GM23338 (cell line): Measurements from ENCODE around the gene ADM2. TPM values are rescaled to one million over a fixed set of nuclear protein-coding genes. Genes with fewer than 3 reads are reported as not detected.

Experiments
- ATAC-seq: fragments of 200-7000 bp; cut with Tn5 transposase; 3 replicates; pipeline ENCODE4 v1.9.1; 2020
- DNase-seq: peaks from one replicate; pipeline ENCODE4 v3.0.0-alpha.2; 2015; ENCODE audit warnings: low spot score
- H2AFZ ChIP-seq: fragments of 200-600 bp; sonication (generic); 2 replicates; pipeline ENCODE4 v1.8.0; 2016; ENCODE audit warnings: antibody characterized with exemption, mild to moderate bottlenecking, moderate library complexity
- H3F3A ChIP-seq: fragments of 200-600 bp; sonication (generic); replicated peaks from 2 replicates; pipeline ENCODE4 v1.8.0; 2017; ENCODE audit warnings: antibody characterized with exemption, mixed run types, low read depth
- H3K27ac ChIP-seq: fragments of 200-600 bp; sonication (generic); 2 replicates; pipeline ENCODE4 v1.6.1; 2016; ENCODE audit warnings: low read depth
- H3K27me3 ChIP-seq: fragments of 200-600 bp; sonication (generic); 2 replicates; pipeline ENCODE4 v1.8.0; 2016; ENCODE audit warnings: mild to moderate bottlenecking, mixed run types, moderate library complexity; ENCODE audit not compliant: insufficient read depth
- H3K36me3 ChIP-seq: fragments of 200-600 bp; sonication (generic); 2 replicates; pipeline ENCODE4 v1.8.0; 2016; ENCODE audit warnings: mild to moderate bottlenecking; ENCODE audit not compliant: insufficient read depth
- H3K4me1 ChIP-seq: fragments of 200-600 bp; sonication (generic); 2 replicates; pipeline ENCODE4 v1.8.0; 2016; ENCODE audit warnings: mild to moderate bottlenecking, moderate library complexity; ENCODE audit not compliant: insufficient read depth
- H3K4me2 ChIP-seq: fragments of 200-600 bp; sonication (generic); 2 replicates; pipeline ENCODE4 v1.7.1; 2017; ENCODE audit warnings: mixed run types
- H3K4me3 ChIP-seq: fragments of 200-600 bp; sonication (generic); 2 replicates; pipeline ENCODE4 v1.6.1; 2016; ENCODE audit warnings: mixed run types
- H3K79me2 ChIP-seq: fragments of 200-600 bp; sonication (generic); replicated peaks from 2 replicates; pipeline ENCODE4 v1.8.0; 2017; ENCODE audit warnings: mild to moderate bottlenecking; ENCODE audit not compliant: insufficient read depth
- H3K9me2 ChIP-seq: fragments of 200-600 bp; sonication (generic); 2 replicates; pipeline ENCODE4 v1.8.0; 2017; ENCODE audit not compliant: insufficient read depth
- H4K20me1 ChIP-seq: fragments of 200-600 bp; sonication (generic); replicated peaks from 2 replicates; pipeline ENCODE4 v1.8.0; 2017; ENCODE audit warnings: mild to moderate bottlenecking; ENCODE audit not compliant: insufficient read depth
- H3K27ac Mint-ChIP-seq: 2 replicates; pipeline ENCODE4 v1.8.0; 2020; ENCODE audit warnings: inconsistent platforms, mild to moderate bottlenecking, moderate library complexity, mixed read lengths
- H3K27me3 Mint-ChIP-seq: 3 replicates; pipeline ENCODE4 v1.8.0; 2022; ENCODE audit warnings: low read depth, mild to moderate bottlenecking, moderate library complexity, mixed read lengths, inconsistent platforms; ENCODE audit not compliant: insufficient read depth, poor library complexity
- H3K36me3 Mint-ChIP-seq: 3 replicates; pipeline ENCODE4 v1.8.0; 2021; ENCODE audit warnings: low read depth, mild to moderate bottlenecking, inconsistent platforms, moderate library complexity, mixed read lengths
- H3K4me1 Mint-ChIP-seq: 3 replicates; pipeline ENCODE4 v1.8.0; 2020; ENCODE audit warnings: mild to moderate bottlenecking, inconsistent platforms, mixed read lengths
- H3K4me3 Mint-ChIP-seq: 3 replicates; pipeline ENCODE4 v1.8.0; 2021; ENCODE audit warnings: moderate library complexity, mild to moderate bottlenecking, inconsistent platforms, mixed read lengths
- H3K9me3 Mint-ChIP-seq: 3 replicates; pipeline ENCODE4 v1.8.0; 2020; ENCODE audit warnings: moderate library complexity, mild to moderate bottlenecking, inconsistent platforms, mixed read lengths
- CREB1 ChIP-seq: fragments of 250-450 bp; sonication (Bioruptor Pico); IDR thresholded peaks from 2 replicates; pipeline ENCODE4 v1.5.0; 2020; ENCODE audit warnings: low read depth, mild to moderate bottlenecking, moderate library complexity
- CTCF ChIP-seq, 2 experiments: fragments of 200-600 bp in 1 of 2; sonication (generic) in 1 of 2; conservative IDR thresholded peaks; 2 replicates each; pipeline versions ENCODE4 v1.5.1 to v1.6.1; 2016 to 2017; ENCODE audit warnings: antibody characterized with exemption in 2 of 2, low read depth in 2 of 2, mild to moderate bottlenecking in 2 of 2, moderate library complexity in 1 of 2
- ETS1 ChIP-seq: IDR thresholded peaks from 2 replicates; pipeline ENCODE4 v1.6.1; 2016; ENCODE audit warnings: antibody characterized with exemption
- EZH2 ChIP-seq: fragments of 200-600 bp; sonication (generic); IDR thresholded peaks from one replicate; pipeline ENCODE4 v1.8.0; 2017; ENCODE audit warnings: antibody characterized with exemption, mild to moderate bottlenecking, low read depth; ENCODE audit not compliant: unreplicated experiment
- EZH2phosphoT487 ChIP-seq: fragments of 200-600 bp; sonication (generic); IDR thresholded peaks from one replicate; pipeline ENCODE4 v1.8.1; 2018; ENCODE audit warnings: antibody characterized with exemption; ENCODE audit not compliant: unreplicated experiment
- JUNB ChIP-seq: IDR thresholded peaks from one replicate; pipeline ENCODE4 v1.6.1; 2016; ENCODE audit warnings: antibody characterized with exemption; ENCODE audit not compliant: unreplicated experiment
- NANOG ChIP-seq: IDR thresholded peaks from 2 replicates; pipeline ENCODE4 v1.6.1; 2016; ENCODE audit warnings: antibody characterized with exemption, borderline replicate concordance
- POLR2AphosphoS5 ChIP-seq: IDR thresholded peaks from 2 replicates; pipeline ENCODE4 v1.6.1; 2016; ENCODE audit warnings: antibody characterized with exemption, low read depth
- REST ChIP-seq: IDR thresholded peaks from one replicate; pipeline ENCODE4 v1.6.1; 2018; ENCODE audit warnings: antibody characterized with exemption; ENCODE audit not compliant: unreplicated experiment
- STAT1 ChIP-seq: IDR thresholded peaks from one replicate; pipeline ENCODE4 v1.6.1; 2016; ENCODE audit warnings: antibody characterized with exemption; ENCODE audit not compliant: unreplicated experiment
- ZNF114 ChIP-seq: fragments of 250-450 bp; sonication (Bioruptor Pico); IDR thresholded peaks from 2 replicates; pipeline ENCODE4 v1.5.0; 2020; ENCODE audit warnings: mild to moderate bottlenecking, moderate library complexity
- ZNF331 ChIP-seq: fragments of 250-450 bp; sonication (Bioruptor Pico); IDR thresholded peaks from 2 replicates; pipeline ENCODE4 v1.5.0; 2020; ENCODE audit warnings: low read depth, mild to moderate bottlenecking, moderate library complexity
- ZNF462 ChIP-seq: fragments of 250-450 bp; sonication (Bioruptor Pico); IDR thresholded peaks from 2 replicates; pipeline ENCODE4 v1.5.0; 2020; ENCODE audit warnings: mild to moderate bottlenecking, moderate library complexity
- polyA plus RNA-seq: library from polyadenylated mRNA; unstranded; fragments of >200 nt; fragmentation: Nextera tagmentation; extraction: Ambion mirVana; gene quantifications from 2 replicates; pipeline ENCODE4 v1.2.1, GENCODE V29; 2016
- total RNA-seq: library from RNA; depleted of rRNA; stranded (reverse); fragments of >200 nt; shearing (Covaris generic); gene quantifications from 2 replicates; pipeline ENCODE4 v1.2.3, GENCODE V29; 2014

Gene ADM2
- total and polyA plus RNA-seq, 2 experiments from 2014 or later = 3.3 to 7.1 TPM

GRCh38 chr22:50518606-50519005 is 37.3 kb downstream of the ADM2 start:
- TF ChIP-seq REST = no peak
- no peak for TF ChIP-seq EZH2
- no peak for TF ChIP-seq ZNF114 (CRISPR knock-in tag)
- TF ChIP-seq CTCF (conservative IDR thresholded peaks at IDR 0.05; ENCODE audit: low read depth in 2 of 2) = no peak
- no peak for TF ChIP-seq JUNB
- no peak for TF ChIP-seq CREB1
- TF ChIP-seq EZH2phosphoT487 = no peak
- TF ChIP-seq ZNF462 (CRISPR knock-in tag) = no peak
- no peak for TF ChIP-seq NANOG
- no peak for TF ChIP-seq POLR2AphosphoS5
- no peak for TF ChIP-seq STAT1
- no peak for TF ChIP-seq ETS1
- no peak for TF ChIP-seq ZNF331 (CRISPR knock-in tag)
- H4K20me1 ChIP-seq = peaks cover 6% of the 10 kb centered on the region; the same call in 1 of the 2 replicates
- Mint-ChIP-seq H3K27me3 (peaks cover 6% of the 10 kb centered on the region), H3K4me1 (no peaks in the 10 kb centered on the region; the same call in 2 of the 3 replicates), H3K4me3 (no peak overlapping the region), H3K9me3 (no peaks in the 10 kb centered on the region; the same call in 2 of the 3 replicates), H3K27ac (no peak overlapping the region), H3K36me3 (peaks cover 17% of the 10 kb centered on the region)
- H3F3A ChIP-seq = no peaks in the 10 kb centered on the region
- H3K9me2 ChIP-seq = no peaks in the 10 kb centered on the region
- ATAC-seq = no peak
- no peak for DNase-seq
- no peak overlapping the region for H3K4me3 ChIP-seq
- H3K4me1 ChIP-seq = no peaks in the 10 kb centered on the region
- no peaks in the 10 kb centered on the region for H3K27me3 ChIP-seq
- H3K36me3 ChIP-seq = no peaks in the 10 kb centered on the region; the same call in 1 of the 2 replicates
- H3K79me2 ChIP-seq = peaks cover 19% of the 10 kb centered on the region
- H2AFZ ChIP-seq = no peak overlapping the region
- no peak overlapping the region for H3K4me2 ChIP-seq
- H3K27ac ChIP-seq = no peak overlapping the region
